WERI-Rb-1 (cell line): Measurements from ENCODE around the gene KREMEN1.

Experiments used
- DNase-seq: peaks from one replicate; pipeline ENCODE4 v3.0.0-alpha.2; 2020
- H3K27ac ChIP-seq: fragments of 250-450 bp; sonication (Bioruptor Pico); 2 replicates; pipeline ENCODE4 v1.5.1; 2020; ENCODE audit warnings: mild to moderate bottlenecking, moderate library complexity
- H3K27me3 ChIP-seq: fragments of 250-450 bp; sonication (Bioruptor Pico); 2 replicates; pipeline ENCODE4 v1.5.1; 2021; ENCODE audit warnings: mild to moderate bottlenecking, low read depth, moderate library complexity; ENCODE audit not compliant: insufficient read depth, severe bottlenecking
- H3K36me3 ChIP-seq: fragments of 250-450 bp; sonication (Bioruptor Pico); 2 replicates; pipeline ENCODE4 v1.5.1; 2020; ENCODE audit warnings: mild to moderate bottlenecking, moderate library complexity
- H3K4me3 ChIP-seq: 2 replicates; pipeline ENCODE4 v1.5.1; 2011; ENCODE audit warnings: low read depth, mild to moderate bottlenecking, control low read depth, low read length
- H3K9me3 ChIP-seq: fragments of 250-450 bp; sonication (Bioruptor Pico); 2 replicates; pipeline ENCODE4 v1.5.1; 2021; ENCODE audit warnings: mild to moderate bottlenecking, moderate library complexity; ENCODE audit not compliant: severe bottlenecking
- CTCF ChIP-seq: IDR thresholded peaks from 2 replicates; pipeline ENCODE4 v1.5.1; 2011; ENCODE audit warnings: low read depth, mild to moderate bottlenecking, control low read depth, inconsistent platforms, low read length

The KREMEN1 gene

GRCh38 chr22:29208502-29208862 is 135.6 kb downstream of the KREMEN1 start:
- peaks cover 3% of the 10 kb centered on the region; the same call in 1 of the 2 replicates for H3K36me3 ChIP-seq
- no peak for TF ChIP-seq CTCF
- no peaks in the 10 kb centered on the region for H3K9me3 ChIP-seq
- H3K4me3 ChIP-seq: no peak overlapping the region
- no peak for DNase-seq
- H3K27ac ChIP-seq: no peak overlapping the region
- H3K27me3 ChIP-seq: no peaks in the 10 kb centered on the region

GRCh38 chr22:29208879-29209623 is 136.2 kb downstream of the KREMEN1 start:
- H3K4me3 ChIP-seq: no peak overlapping the region

GRCh38 chr22:29209624-29209929 is 136.7 kb downstream of the KREMEN1 start:
- H3K27me3 ChIP-seq: no peaks in the 10 kb centered on the region
- DNase-seq: no peak
- no peak for TF ChIP-seq CTCF
- H3K27ac ChIP-seq: no peak overlapping the region
- H3K4me3 ChIP-seq: no peak overlapping the region
- peaks cover 3% of the 10 kb centered on the region; the same call in 1 of the 2 replicates for H3K36me3 ChIP-seq
- no peaks in the 10 kb centered on the region for H3K9me3 ChIP-seq

More at GRCh38 chr22:29208879-29209623, 136.2 kb downstream of the KREMEN1 start:
- H3K27me3 ChIP-seq: no peaks in the 10 kb centered on the region
- no peak for DNase-seq
- TF ChIP-seq CTCF: no peak
- H3K27ac ChIP-seq: no peak overlapping the region
- peaks cover 3% of the 10 kb centered on the region; the same call in 1 of the 2 replicates for H3K36me3 ChIP-seq
- H3K9me3 ChIP-seq: no peaks in the 10 kb centered on the region

DNA sequence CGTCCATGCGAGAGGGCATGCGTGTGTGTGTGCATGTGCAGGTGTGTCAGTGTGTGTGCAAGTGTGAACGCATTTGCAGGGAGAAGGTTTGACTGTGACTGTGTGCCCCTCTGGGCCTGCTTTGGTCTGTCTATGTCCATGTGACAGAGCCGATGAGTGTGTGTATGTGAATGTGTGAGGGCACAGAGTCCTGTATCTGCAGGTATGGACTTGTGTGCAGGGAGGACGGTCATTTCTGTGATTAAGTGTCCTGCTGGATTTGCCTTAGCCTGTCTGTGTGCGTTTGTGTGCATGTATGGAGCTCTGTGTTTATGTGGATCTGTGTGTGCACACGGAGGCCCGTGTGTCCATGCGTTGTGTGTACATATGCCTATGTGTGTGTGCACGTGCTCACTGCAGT is 138.2 kb downstream of the KREMEN1 start:
- Histone ChIP-seq H3K27me3 (no peaks in the 10 kb centered on the region), H3K9me3 (no peaks in the 10 kb centered on the region), H3K4me3 (no peak overlapping the region), H3K27ac (no peak overlapping the region), H3K36me3 (peaks cover 3% of the 10 kb centered on the region; the same call in 1 of the 2 replicates)
- DNase-seq: no peak
- TF ChIP-seq CTCF: no peak

GRCh38 chr22:29211466-29211865 is 138.6 kb downstream of the KREMEN1 start:
- TF ChIP-seq CTCF: no peak
- DNase-seq: no peak
- Histone ChIP-seq H3K27ac (no peak overlapping the region), H3K4me3 (no peak overlapping the region), H3K27me3 (no peaks in the 10 kb centered on the region), H3K9me3 (no peaks in the 10 kb centered on the region), H3K36me3 (peaks cover 3% of the 10 kb centered on the region; the same call in 1 of the 2 replicates)

DNA sequence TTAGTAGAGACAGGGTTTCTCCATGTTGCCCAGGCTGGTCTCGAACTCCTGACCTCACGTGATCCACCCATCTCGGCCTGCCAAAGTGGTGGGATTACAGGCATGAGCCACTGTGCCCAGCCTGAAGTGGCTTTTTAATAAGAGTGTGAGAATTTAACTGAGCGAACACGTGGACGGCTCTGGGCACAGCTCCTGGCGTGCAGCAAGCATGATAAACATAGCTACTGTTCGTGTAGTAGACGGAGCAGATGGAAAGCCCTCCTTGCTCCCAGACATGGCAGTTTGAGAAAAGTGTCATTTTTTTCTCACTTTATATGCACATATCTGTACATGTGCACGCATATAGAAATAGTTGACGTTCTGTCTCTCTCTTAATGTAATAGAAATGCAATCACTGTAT is 139.9 kb downstream of the KREMEN1 start:
- Histone ChIP-seq H3K27me3 (no peaks in the 10 kb centered on the region), H3K27ac (no peak overlapping the region), H3K9me3 (no peaks in the 10 kb centered on the region), H3K36me3 (no peaks in the 10 kb centered on the region), H3K4me3 (no peak overlapping the region)
- DNase-seq: no peak
- no peak for TF ChIP-seq CTCF
